A549 (cell line): Measurements from ENCODE around the gene SOX5.

ENCODE experiments used
- MAFK ChIP-seq: fragments of 450-650 bp; IDR thresholded peaks from 2 replicates; pipeline ENCODE4 v1.6.1; 2014; ENCODE audit not compliant: partially characterized antibody
- MYC ChIP-seq: IDR thresholded peaks from 2 replicates; pipeline ENCODE4 v1.6.1; 2012; ENCODE audit warnings: mild to moderate bottlenecking, inconsistent platforms, low read length, improper control_type of control experiment, borderline replicate concordance

DNA sequence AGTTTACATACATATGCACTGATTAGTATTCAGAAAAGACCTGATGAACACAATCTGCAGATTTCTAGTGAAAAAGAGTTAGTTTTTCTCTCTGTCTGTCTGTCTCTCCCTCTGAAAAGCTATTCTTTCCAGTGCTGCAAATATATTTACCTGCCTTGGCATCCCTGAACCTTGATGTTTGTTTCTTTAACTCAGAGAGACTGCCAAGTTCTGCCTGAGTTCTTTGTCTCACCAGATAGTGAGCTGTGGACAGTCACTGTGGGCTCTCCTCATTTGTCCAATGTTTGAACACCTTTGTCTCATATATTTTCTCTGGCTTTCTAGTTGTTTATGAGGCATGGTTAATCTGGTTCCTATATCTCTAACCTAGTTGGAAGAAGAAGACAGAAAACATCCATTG, 250.4 kb downstream of the SOX5 start:
- TF ChIP-seq MYC: no peak
- no peak for TF ChIP-seq MAFK
